Gastrocnemius medialis (tissue), 4 donors: ENCODE results near the gene NCOA7.

Source experiments
- CTCF ChIP-seq, 5 experiments: fragments of 450-650 bp in 3 of 5; fragments of 200-600 bp in 2 of 5; sonication (generic) in 2 of 5; IDR thresholded peaks in 4 of 5; conservative IDR thresholded peaks in 1 of 5; 1 replicate in 4 of 5; 2 replicates in 1 of 5; pipeline ENCODE4 v1.5.1; 2016 to 2019; ENCODE audit warnings: antibody characterized with exemption in 5 of 5, mild to moderate bottlenecking in 3 of 5, moderate library complexity in 3 of 5
- POLR2A ChIP-seq, 2 donors: fragments of 450-650 bp; IDR thresholded peaks; one replicate each; pipeline ENCODE4 v1.6.1; 2017; ENCODE audit warnings: antibody characterized with exemption in 2 of 2, mild to moderate bottlenecking in 2 of 2, moderate library complexity in 2 of 2

- TF ChIP-seq POLR2A (IDR thresholded peaks at IDR 0.05): no peak
- no peak for TF ChIP-seq CTCF (IDR thresholded peaks at IDR 0.05 in 4 of 5, conservative IDR thresholded peaks at IDR 0.05 in 1 of 5)
Measured at GRCh38 chr6:125872259-125872921, 81.6 kb downstream of the NCOA7 start.
